RWPE1 (cell line): Measurements from ENCODE around the gene LRIG2.
"Not testable (repeated sequence)": the region's sequence is repeated elsewhere in the genome, so short reads cannot be mapped to it uniquely, and the experiment has no call there.

Experiments used
- CTCF ChIA-PET: fragments of 350-600 bp; sonication (Branson Sonifier 250); formaldehyde crosslinking; extraction: SDS; loops from one replicate; lab custom pipeline; 2021; lab: Yijun Ruan, JAX
- POLR2A ChIA-PET: fragments of 400-600 bp; formaldehyde crosslinking; extraction: SDS; loops from one replicate; lab custom pipeline; 2020; ENCODE audit warnings: antibody characterized with exemption; ENCODE audit not compliant: low non-redundant PET; lab: Yijun Ruan, JAX
- DNase-seq: peaks from one replicate; pipeline ENCODE4 v3.0.0; 2012; ENCODE audit warnings: low spot score
- H3K27ac ChIP-seq: fragments of 450-650 bp; 2 replicates; pipeline ENCODE4 v1.5.1; 2017
- CTCF ChIP-seq: fragments of 450-650 bp; conservative IDR thresholded peaks from 2 replicates; pipeline ENCODE4 v1.5.1; 2017; ENCODE audit warnings: low read depth, mild to moderate bottlenecking

Gene LRIG2

GRCh38 chr1:113057006-113057405 is 16.0 kb upstream of the LRIG2 start:
- no peak overlapping the region for H3K27ac ChIP-seq

GRCh38 chr1:113058941-113059706 is 13.9 kb upstream of the LRIG2 start:
- no peak for DNase-seq
- TF ChIP-seq CTCF, result no peak
- H3K27ac ChIP-seq, result no peak overlapping the region
- ChIA-PET CTCF (interaction anchor here (1.3 to 2.8 kb wide), 2 partner anchors 14 to 16 kb away, joined by 3 to 12 read pairs; partner anchors contain the start of gene LRIG2), POLR2A (no interaction called here)

More at GRCh38 chr1:113057006-113057405, 16.0 kb upstream of the LRIG2 start:
- ChIA-PET POLR2A (no interaction called here), CTCF (interaction anchor here (2.2 to 2.8 kb wide), 2 partner anchors 16 to 341 kb away, joined by 4 to 12 read pairs; partner anchors contain the start of gene LRIG2)
- DNase-seq, result no peak
- TF ChIP-seq CTCF, result no peak

GRCh38 chr1:113063456-113063855 is 9.5 kb upstream of the LRIG2 start:
- DNase-seq, CTCF ChIA-PET, H3K27ac ChIP-seq, POLR2A ChIA-PET: not testable (repeated sequence)

GRCh38 chr1:113072141-113072756 is 749 bp upstream of the LRIG2 start:
- no peak for DNase-seq
- POLR2A ChIA-PET, result interaction anchor here (0.6 kb wide), 1 partner anchor 1682 kb away, joined by 4 read pairs; no protein-coding TSS in a partner anchor

GRCh38 chr1:113073479-113073950 is 517 bp downstream of the LRIG2 start:
- CTCF ChIA-PET, result interaction anchor here (0.5 to 1.9 kb wide), 18 partner anchors 11 to 608 kb away, joined by 3 to 17 read pairs (median 4); partner anchors contain the start of gene PPM1J
- TF ChIP-seq CTCF, result no peak
- peak overlapping the region; percentile 87 for H3K27ac ChIP-seq
- peak; percentile 46 for DNase-seq
- POLR2A ChIA-PET, result no interaction called here

More at GRCh38 chr1:113072141-113072756, 749 bp upstream of the LRIG2 start:
- CTCF ChIA-PET, result interaction anchor here (0.5 to 1.9 kb wide), 23 partner anchors 10 to 688 kb away, joined by 3 to 17 read pairs (median 4); partner anchors contain the start of gene PPM1J
- H3K27ac ChIP-seq, result peak overlapping the region; percentile 87
- no peak for TF ChIP-seq CTCF

- ChIA-PET POLR2A (no interaction called here), CTCF (interaction anchor here (0.5 to 1.9 kb wide), 5 partner anchors 17 to 358 kb away, joined by 3 to 16 read pairs (median 4); partner anchors contain the start of gene PPM1J)
Measured at GRCh38 chr1:113074237-113074636, 1.2 kb downstream of the LRIG2 start.

GRCh38 chr1:113077978-113078377 is 5.0 kb downstream of the LRIG2 start:
- CTCF ChIA-PET, result interaction anchor here (0.6 kb wide), 3 partner anchors 151 to 699 kb away, joined by 3 read pairs; no protein-coding TSS in a partner anchor
- H3K27ac ChIP-seq, DNase-seq, POLR2A ChIA-PET: not testable (repeated sequence)

More at GRCh38 chr1:113074237-113074636, 1.2 kb downstream of the LRIG2 start:
- no peak overlapping the region for H3K27ac ChIP-seq
- DNase-seq, result no peak
- no peak for TF ChIP-seq CTCF
